Stimulated activated CD4-positive, alpha-beta T cell treated with anti-CD3 and anti-CD28 coated beads, Interleukin-1b, Interleukin-23, amount 100 ng/mL, for 4 hours (primary cell): Measurements from ENCODE around the gene PATJ.
"Not testable (repeated sequence)": the region's sequence is repeated elsewhere in the genome, so short reads cannot be mapped to it uniquely, and the experiment has no call there.

Experiments used
- DNase-seq, 2 donors: peaks; one replicate each; pipeline ENCODE4 v3.0.0-alpha.2; 2020; ENCODE audit warnings: low read depth in 2 of 2

Gene PATJ, protein sequence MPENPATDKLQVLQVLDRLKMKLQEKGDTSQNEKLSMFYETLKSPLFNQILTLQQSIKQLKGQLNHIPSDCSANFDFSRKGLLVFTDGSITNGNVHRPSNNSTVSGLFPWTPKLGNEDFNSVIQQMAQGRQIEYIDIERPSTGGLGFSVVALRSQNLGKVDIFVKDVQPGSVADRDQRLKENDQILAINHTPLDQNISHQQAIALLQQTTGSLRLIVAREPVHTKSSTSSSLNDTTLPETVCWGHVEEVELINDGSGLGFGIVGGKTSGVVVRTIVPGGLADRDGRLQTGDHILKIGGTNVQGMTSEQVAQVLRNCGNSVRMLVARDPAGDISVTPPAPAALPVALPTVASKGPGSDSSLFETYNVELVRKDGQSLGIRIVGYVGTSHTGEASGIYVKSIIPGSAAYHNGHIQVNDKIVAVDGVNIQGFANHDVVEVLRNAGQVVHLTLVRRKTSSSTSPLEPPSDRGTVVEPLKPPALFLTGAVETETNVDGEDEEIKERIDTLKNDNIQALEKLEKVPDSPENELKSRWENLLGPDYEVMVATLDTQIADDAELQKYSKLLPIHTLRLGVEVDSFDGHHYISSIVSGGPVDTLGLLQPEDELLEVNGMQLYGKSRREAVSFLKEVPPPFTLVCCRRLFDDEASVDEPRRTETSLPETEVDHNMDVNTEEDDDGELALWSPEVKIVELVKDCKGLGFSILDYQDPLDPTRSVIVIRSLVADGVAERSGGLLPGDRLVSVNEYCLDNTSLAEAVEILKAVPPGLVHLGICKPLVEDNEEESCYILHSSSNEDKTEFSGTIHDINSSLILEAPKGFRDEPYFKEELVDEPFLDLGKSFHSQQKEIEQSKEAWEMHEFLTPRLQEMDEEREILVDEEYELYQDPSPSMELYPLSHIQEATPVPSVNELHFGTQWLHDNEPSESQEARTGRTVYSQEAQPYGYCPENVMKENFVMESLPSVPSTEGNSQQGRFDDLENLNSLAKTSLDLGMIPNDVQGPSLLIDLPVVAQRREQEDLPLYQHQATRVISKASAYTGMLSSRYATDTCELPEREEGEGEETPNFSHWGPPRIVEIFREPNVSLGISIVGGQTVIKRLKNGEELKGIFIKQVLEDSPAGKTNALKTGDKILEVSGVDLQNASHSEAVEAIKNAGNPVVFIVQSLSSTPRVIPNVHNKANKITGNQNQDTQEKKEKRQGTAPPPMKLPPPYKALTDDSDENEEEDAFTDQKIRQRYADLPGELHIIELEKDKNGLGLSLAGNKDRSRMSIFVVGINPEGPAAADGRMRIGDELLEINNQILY (N-terminal part only)

DNA sequence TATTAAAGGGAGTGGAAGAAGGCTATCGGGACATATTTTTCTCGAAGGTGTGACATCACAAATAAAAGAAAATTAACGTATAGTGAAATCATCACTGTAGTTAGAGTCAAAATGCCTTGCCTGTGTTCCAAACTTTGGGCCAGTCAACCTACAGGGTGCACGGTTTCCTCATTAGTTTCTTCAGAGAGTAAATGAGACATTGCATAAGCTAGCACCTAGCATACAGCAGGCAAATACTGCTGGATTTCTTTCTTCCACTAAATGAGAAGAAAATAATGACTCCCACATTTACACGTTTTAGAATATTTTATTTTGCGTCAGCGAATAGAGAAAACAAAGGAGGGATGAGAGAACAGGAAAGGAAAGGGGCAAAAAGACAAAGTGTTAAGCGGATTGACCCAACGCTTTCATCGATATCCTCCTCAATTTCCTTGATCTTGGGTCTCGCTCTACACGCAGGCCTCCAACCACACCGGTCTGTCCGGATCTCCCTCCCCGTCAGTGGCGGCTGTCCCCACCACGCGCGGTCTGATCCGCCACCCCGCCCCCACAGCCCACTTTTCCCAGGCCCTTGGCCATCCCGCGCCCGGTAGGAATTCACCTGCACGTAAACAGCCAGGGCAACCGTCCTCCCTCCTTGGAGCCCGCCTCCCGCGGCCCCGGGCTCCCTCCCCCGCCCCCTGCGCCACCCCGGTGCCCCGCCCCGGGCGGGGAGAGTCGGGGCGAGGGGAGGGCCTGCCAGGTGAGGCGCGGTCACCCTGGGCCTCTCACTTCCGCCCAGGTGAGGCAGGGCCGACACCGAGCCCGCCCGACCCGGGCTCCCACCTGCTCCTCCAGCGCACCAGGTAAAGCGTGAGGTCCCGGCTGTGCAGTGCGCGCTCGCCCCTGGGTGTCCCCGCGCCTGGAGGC is at the start of gene PATJ:
Gene PATJ (plus strand): TSS at position 770 of the 909 bp plus-strand sequence. CDS start 20,413 bp downstream, outside the sequence.
- peak; percentile 40 to 54 for DNase-seq

DNA sequence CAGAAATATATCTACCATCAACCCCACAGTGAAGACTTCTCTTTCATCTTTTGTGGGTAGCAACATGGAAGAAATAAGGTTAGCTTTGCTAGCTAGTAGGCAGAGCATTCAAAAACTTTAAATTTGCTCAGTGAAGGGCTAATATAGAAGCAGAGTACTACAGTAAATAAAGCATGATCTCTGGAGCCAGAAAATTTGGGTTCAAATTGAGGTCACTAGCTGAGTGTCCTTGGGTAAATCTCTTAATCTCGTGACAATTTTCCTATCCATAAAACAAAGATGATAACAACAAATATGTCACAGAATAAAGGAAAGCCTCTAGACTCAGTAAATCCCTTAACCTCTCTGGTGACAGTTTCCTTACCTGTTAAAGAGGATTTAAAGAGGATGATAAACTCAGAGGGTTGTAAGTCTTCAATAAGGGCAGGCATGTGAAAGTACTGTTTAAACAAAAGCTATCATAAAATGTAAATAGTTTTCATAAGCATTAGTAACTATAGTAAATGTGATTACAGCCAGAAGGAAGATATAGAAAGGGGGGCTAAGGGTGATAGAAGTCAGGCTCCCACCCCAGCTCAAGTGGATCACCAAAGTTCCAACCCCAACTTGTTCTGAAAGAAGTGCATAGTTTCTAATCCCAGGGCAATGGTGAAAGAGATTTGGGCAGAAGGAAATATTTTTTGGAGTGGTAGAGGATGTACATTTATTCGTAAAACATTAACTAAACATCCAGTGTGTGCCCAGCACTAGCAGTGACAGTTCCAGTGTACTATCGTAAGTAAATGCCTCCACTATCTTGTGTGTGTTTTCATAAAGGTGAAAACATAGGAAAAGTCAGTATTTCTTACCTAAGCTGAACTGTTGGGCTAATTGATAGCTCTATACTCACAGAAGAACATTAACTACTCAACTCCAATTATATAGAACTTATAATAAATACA is 42.1 kb upstream of the PATJ start:
- DNase-seq, result no peak

DNA sequence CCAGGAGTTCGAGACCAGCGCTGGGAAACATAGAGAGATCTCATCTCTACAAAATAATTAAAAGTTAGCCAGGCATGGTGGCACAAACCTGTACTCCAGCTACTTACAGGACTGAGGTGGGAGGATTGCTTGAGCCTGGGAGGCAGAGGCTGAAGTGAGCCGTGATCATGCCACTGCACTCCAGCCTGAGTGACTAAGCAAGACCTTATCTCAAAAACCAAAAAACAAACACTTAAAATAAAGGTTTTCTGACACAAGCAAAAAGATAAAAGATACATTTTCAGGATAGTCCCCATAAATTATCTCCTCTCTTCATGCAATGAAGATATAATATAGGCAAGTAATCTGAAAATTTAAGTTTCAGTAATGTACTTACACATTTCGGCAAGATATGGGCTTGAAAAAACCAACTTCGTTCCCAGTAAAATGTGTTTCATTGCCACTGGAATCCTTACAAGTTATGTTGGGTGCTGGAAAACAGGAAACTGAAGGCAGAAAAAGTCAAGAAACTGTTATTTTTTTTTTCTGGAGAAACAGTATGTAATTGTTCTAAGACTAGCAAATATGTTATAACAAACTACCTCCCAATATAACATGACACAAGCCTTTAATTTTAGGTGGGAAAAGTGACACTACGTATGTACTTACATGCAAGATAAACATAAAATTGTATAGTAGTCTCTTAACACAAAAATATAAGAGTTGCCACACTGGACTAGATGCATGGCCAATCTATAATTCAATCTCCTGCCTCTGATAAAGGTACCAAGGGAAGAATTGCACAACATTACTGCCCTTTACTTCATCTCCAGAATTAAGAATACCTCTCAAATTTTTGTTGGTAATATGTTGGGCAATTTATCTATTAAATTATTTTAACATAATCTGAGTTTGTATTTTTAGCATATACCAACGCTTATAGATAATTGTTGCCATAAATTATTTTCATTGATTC is 33.0 kb upstream of the PATJ start:
- no peak for DNase-seq

DNA sequence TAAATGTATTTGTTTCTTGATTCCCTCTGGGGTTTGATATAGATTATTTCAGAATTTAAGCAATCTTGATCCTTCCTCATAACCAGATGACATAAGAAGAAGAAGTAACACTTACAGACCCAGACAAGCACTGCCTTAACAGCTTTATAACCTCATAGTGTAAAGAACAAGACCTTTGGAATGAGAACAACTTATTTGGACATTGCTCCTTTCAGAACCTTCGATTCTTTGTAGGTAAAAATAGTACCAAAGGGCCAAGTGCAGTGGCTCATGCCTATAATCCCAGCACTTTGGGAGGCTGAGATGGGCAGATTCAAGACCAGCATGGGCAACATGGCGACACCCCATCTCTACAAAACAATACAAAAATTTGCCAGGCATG is 32.4 kb upstream of the PATJ start:
- no peak for DNase-seq

DNA sequence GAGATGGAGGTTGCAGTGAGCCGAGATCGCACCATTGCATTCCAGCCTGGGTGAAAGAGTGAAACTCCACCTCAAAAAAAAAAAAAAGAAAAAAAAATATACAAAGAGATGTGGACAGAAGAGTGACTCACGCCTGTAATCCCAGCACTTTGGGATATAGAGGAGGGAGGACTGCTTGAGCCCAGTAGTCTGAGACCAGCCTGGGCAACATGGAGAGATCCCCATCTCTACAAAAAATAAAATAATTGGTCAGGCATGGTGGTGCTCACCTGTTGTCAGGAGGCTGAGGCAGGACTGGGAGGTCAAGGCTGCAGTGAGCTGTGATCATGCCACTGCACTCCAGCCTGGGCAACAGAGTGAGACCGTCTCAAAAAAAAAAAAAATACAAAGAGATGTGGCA is 31.0 kb upstream of the PATJ start:
- not testable (repeated sequence) for DNase-seq

DNA sequence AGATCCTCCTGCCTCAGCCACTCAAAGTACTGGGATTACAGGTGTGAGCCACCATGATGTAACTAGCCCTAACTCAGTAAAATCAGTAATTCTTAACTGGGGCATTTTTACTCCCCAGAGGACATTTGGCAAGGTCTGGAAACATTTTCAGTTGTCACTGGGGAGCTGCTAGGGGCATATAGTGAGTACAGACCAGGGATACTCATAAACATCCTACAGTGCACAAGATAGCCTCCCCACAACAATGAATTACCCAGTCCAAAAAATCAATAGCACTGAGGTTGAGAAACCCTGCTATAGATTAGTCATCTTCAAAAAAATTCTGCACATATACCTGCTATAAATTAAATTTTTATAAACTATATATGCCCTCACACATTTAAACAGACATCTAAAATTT is 30.3 kb upstream of the PATJ start:
- DNase-seq, result no peak

DNA sequence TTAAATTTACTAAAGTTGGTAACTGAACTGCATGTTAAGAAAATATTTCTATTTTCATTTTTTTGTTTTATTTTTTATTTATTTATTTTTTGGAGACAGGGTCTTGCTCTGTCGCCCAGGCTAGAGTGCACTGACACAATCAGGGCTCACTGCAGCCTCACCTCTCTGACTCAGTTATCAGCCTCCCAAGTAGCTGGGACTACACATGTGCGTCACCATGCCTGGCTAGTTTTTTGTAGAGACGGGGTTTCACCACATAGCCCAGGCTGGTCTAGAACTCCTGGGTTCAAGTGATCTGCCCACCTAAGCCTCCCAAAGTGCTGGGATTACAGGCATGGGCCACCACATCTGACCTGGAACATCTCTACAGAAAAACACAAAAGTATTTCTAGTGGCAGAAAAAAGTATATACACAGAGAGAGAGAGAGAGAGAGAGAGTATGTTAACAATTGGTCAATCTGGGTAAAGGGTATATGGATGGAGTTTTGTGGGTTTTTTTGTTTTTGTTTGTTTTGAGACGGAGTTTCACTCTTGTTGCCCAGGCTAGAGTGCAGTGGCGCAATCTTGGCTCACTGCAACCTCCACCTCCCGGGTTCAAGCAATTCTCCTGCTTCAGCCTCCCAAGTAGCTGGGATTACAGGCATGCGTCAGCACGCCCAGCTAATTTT is 23.1 kb upstream of the PATJ start:
- DNase-seq, result not testable (repeated sequence)

DNA sequence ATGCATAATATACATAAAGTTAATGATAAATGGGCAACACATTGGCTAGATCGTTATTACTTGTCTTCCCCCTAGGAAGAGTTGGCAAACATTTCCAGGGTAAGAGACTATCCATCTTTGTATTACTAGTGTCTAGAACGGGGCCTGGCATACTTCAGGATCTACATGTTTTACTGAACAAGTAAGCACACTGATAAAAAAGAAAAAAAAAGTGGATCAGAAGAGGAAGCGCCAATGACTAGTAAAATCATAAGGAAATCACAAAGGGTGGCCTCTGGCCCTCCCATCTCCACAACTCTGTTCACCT is 17.8 kb upstream of the PATJ start:
- no peak for DNase-seq

DNA sequence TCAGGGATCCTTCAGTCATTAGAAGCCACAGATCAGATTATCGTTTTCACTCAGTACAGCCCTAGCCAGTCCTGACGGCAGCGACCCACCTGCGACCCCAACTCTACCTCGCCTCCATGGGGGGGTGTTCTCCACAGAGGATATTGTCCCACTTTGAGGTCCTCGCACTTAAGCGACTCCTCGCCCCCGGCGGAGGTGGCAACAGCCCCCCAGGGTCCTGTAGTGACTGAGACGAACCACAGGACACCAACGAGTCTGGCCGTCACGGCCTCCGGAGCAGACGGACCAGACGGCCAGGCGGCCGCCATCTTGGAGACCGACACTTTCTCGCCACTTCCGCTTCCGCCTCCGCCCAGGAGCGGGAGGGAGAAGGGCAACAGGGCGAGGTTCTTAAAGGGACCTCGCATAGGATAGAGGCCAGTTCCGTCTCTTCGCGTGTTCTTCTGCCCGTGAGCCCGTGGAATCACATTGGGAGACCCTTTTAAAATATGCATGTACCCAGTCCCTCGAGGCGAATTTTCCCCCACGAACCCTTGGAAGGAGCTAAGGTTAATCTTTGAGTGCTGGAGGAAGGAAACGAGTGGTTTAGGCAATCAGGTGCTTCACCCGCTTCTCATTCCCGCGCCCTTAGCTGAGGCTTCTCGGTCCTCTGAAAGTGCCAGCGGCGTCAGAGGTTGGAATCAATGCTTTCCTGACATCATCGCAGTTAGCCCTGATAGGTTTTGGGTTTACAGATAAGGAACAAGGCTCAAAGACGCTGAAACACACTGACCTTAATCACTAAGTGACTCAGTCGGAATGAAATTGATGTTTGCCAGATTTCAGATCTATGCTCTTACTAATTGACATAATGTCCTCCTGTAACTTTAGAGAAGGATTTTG is 17.2 kb upstream of the PATJ start, which contains the start of gene TM2D1:
Gene TM2D1 (minus strand): TSS at position 329 of the 882 bp plus-strand sequence. CDS start 21 bp downstream, at position 308.
- peak; percentile 71 to 74 for DNase-seq

DNA sequence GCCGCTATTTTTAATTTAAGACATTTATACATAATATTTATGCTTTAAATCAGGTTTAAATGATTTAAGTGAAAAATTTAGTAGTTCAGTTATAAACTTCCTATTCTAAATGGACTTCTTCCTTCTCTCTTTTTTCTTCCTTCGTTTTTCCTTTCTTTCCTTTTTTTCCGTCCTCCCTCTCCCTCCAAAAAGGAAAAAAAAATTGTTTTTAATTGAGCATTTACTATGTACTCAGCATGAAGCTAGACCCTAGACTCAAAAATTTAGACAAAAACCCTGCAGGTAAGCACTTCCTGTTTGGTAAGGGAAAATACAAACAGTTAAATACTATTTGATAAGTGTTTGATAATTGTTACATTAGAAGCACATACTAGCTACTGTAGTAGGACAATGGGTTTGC is 14.7 kb upstream of the PATJ start:
- no peak for DNase-seq

DNA sequence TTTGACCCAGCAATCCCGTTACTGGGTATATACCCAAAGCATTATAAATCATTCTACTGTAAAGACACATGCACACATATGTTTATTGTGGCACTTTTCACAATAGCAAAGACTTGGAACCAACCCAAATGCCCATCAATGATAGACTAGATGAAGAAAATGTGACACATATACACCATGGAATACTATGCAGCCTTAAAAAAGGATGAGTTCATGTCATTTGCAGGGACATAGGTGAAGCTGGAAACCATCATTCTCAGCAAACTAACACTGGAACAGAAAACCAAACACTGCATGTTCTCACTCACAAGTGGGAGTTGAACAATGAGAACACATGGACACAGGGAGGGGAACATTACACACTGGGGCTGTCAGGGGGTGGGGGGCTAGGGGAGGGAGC is 11.6 kb upstream of the PATJ start:
- DNase-seq, result not testable (repeated sequence)

DNA sequence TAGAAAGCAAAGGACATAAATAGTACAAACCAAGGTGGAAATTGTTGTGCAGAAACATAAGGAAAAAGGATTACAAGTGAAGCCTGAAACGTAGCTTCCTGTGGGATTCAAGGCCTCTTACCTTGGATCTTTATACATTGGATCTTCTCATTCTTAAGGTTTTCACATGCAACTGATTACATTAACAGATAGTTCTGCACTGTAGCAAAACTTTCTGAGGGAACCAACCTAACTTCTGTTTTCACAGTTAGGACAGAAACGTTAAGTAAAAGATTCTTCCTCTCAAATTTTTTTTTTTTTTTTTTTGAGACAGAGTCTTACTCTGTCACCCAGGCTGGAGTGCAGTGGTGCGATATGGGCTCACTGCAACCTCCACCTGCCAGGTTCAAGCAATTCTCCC is 9.6 kb upstream of the PATJ start:
- DNase-seq, result no peak

DNA sequence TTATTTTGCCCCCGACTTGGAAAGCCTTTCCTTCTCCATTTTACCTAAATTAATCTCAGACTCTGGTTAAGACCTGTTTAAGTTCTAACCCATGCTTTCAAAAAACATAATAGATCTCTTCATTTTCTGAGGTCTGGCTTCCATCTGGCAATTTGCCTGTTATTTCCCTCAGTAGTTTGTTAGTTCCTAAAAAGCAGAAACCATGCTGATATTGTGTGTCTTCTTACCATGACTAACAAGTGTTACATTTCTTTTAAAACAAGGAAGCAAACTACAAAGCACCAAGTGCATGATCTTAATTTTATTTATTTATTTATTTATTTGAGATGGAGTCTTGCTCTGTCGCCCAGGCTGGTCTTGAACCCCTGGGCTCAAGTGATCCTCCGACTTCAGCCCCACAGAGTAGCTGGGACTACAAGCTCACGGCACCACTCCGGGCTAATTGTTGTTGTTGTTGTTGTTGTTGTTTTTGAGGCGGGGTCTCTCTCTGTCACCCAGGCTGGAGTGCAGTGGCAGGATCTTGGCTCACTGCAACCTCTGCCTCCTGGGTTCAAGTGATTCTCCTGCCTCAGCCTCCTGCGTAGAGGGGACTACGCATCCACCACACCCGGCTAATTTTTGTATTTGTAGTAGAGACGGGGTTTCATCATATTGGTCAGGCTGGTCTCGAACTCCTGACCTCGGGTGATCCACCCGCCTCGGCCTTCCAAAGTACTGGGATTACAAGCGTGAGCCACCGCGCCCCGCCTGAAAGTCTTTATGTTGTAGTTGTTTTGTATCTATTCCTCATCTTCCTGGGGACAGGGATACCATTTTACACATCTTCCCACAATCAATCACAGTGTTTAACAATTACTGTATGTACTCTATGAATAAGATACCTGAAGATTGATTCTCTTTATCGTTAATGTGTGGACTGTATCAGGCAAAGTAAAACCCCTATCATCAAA is 1.3 kb upstream of the PATJ start:
- DNase-seq, result no peak

DNA sequence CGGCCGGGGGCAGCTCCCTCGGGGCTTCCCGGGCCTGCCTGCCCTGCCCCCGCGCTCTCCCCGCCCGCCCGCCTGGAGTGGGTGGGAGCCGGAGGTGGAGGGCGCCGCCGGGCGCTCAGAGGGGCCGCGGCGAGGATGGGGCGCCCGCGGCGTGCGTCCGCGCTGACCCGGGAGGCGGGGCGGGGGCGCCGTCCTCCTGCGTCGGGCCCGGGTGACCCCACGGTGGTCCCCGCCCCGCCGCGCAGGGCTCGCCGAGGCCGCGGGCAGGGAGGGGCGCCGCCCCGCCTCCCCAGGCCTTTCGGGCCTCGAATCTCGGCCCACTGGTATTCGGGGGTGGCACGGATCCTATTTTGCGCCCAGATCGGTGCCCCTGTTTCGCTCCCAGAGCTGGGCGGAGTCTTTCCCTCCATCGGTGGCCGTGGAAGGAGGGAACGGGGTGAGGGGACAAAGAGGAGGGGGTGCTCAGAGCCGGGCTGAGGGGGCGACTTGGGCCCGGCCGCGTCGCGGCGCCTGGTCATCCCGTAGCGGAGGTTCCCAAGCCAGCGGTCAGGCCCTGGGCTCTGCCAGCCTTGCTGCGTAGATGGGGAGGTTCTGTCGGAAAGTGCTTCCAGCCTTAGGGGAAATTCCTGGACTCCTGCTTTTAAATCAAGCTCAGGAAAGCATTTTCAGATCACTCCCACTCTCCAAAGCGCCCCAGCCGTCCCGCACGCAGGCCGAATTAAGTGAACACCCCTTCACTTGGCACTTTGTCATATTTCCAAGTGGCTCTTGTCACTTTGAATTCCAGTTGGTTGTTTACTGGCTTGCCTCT is 545 bp downstream of the PATJ start:
- DNase-seq, result peak in 1 of 2 donors; percentile 16

DNA sequence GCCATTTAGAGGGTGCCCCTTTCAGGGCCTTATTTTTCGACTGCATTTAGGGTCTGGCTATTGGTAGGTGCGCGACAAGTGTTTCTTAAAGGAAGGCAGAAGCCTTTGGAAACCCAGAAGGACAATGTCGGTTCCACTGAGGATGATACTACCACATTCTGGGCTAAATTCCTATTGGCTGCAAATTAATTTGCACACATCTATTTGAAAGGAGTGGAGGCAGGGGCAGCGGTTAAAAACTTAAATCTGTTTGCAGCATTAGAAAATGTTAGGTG is 1.1 kb downstream of the PATJ start:
- no peak for DNase-seq
